AG04450 (cell line): Measurements from ENCODE around the gene ATP5ME. TPM values are rescaled to one million over a fixed set of nuclear protein-coding genes. Genes with fewer than 3 reads are reported as not detected.
"Not testable (repeated sequence)": the region's sequence is repeated elsewhere in the genome, so short reads cannot be mapped to it uniquely, and the experiment has no call there.

Experiments
- CTCF ChIA-PET: fragments of 300-600, 350-600 bp; formaldehyde crosslinking; extraction: SDS; loops from one replicate; lab custom pipeline; 2022; ENCODE audit warnings: antibody characterized with exemption, inconsistent platforms; lab: Charles Lee
- POLR2A ChIA-PET: fragments of 350-600 bp; formaldehyde crosslinking; extraction: SDS; loops from one replicate; lab custom pipeline; 2021; ENCODE audit warnings: antibody characterized with exemption, inconsistent platforms; lab: Yijun Ruan, JAX
- DNase-seq: peaks from one replicate; pipeline ENCODE4 v3.0.0-alpha.2; 2011; ENCODE audit warnings: low read depth, low spot score
- H3K27ac ChIP-seq: one replicate; pipeline ENCODE4 v1.5.1; 2012; ENCODE audit warnings: low read depth, low read length, control low read depth
- H3K27me3 ChIP-seq: one replicate; pipeline ENCODE4 v1.6.0; 2012; ENCODE audit warnings: low read length; ENCODE audit not compliant: control insufficient read depth, insufficient read depth
- H3K4me3 ChIP-seq: 2 replicates; pipeline ENCODE4 v1.5.1; 2011; ENCODE audit warnings: mild to moderate bottlenecking, low read depth, low read length, control low read depth
- H3K9me3 ChIP-seq: 2 replicates; pipeline ENCODE4 v1.5.1; 2012; ENCODE audit warnings: low read length; ENCODE audit not compliant: control insufficient read depth, insufficient read depth
- CTCF ChIP-seq: IDR thresholded peaks from 2 replicates; pipeline ENCODE4 v1.5.1; 2011; ENCODE audit warnings: low read depth, low read length, control low read depth, inconsistent platforms
- polyA plus RNA-seq: library from polyadenylated mRNA; depleted of rRNA; stranded (reverse); fragments of >200 nt; gene quantifications from 2 replicates; pipeline ENCODE4 v1.2.3, GENCODE V29; 2011

ATP5ME gene
- polyA plus RNA-seq, 1 experiment, result 262 TPM

- Histone ChIP-seq H3K4me3 (no peak overlapping the region), H3K27ac (no peak overlapping the region), H3K9me3 (peaks cover 64% of the 10 kb centered on the region), H3K27me3 (peaks cover 14% of the 10 kb centered on the region)
- DNase-seq, result no peak
- TF ChIP-seq CTCF, result no peak
- ChIA-PET POLR2A (no interaction called here), CTCF (no interaction called here)
Observed at GRCh38 chr4:649293-649625, 24.8 kb downstream of the ATP5ME start.

GRCh38 chr4:648579-649292, 25.3 kb downstream of the ATP5ME start:
- Histone ChIP-seq H3K27me3 (peaks cover 14% of the 10 kb centered on the region), H3K27ac (no peak overlapping the region), H3K9me3 (peaks cover 59% of the 10 kb centered on the region), H3K4me3 (no peak overlapping the region)
- DNase-seq, result no peak
- ChIA-PET CTCF (no interaction called here), POLR2A (no interaction called here)
- no peak for TF ChIP-seq CTCF

GRCh38 chr4:647481-647880, 26.6 kb downstream of the ATP5ME start:
- CTCF ChIA-PET, result no interaction called here

GRCh38 chr4:646460-646859, 27.6 kb downstream of the ATP5ME start:
- POLR2A ChIA-PET, result no interaction called here
- Histone ChIP-seq H3K27ac (no peak overlapping the region), H3K9me3 (peaks cover 46% of the 10 kb centered on the region), H3K4me3 (no peak overlapping the region), H3K27me3 (peaks cover 9% of the 10 kb centered on the region)
- CTCF ChIA-PET, result no interaction called here
- TF ChIP-seq CTCF, result no peak
- no peak for DNase-seq

More at GRCh38 chr4:647481-647880, 26.6 kb downstream of the ATP5ME start:
- no peak for TF ChIP-seq CTCF
- H3K27me3 ChIP-seq, result peaks cover 11% of the 10 kb centered on the region
- no peak overlapping the region for H3K27ac ChIP-seq
- H3K4me3 ChIP-seq, result no peak overlapping the region
- POLR2A ChIA-PET, result no interaction called here
- peaks cover 50% of the 10 kb centered on the region for H3K9me3 ChIP-seq
- DNase-seq, result no peak

DNA sequence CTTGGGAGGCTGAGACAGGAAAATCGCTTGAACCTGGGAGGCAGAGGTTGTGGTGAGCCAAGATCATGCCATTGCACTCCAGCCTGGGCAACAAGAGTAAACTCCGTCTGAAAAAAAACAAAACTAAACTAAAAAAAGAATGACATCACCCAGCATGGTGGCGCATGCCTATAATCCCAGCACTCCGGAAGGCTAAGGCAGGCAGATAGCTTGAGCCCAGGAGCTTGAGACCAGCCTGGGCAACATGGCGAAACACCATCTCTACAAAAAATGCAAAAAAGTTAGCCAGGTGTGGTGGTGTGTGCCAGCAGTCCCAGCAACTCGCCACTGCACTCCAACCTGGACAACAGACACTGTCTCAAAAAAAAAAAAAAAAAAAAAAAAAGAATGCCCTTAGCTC, 31.7 kb downstream of the ATP5ME start:
- peaks cover 23% of the 10 kb centered on the region for H3K9me3 ChIP-seq
- H3K27ac ChIP-seq, H3K4me3 ChIP-seq, DNase-seq, CTCF ChIA-PET, H3K27me3 ChIP-seq: not testable (repeated sequence)
- POLR2A ChIA-PET, result interaction anchor here (0.7 kb wide), 1 partner anchor 137 kb away, joined by 3 read pairs; no protein-coding TSS in a partner anchor
